Endothelial cell of umbilical vein (primary cell): ENCODE measurements around the gene TRPV6. TPM values are rescaled to one million over a fixed set of nuclear protein-coding genes. Genes with fewer than 3 reads are reported as not detected.

Source experiments
- BruUV-seq: library from RNA; stranded (reverse); fragments of 400-500 nt; replicated peaks from 2 replicates; lab custom pipeline; 2021; lab: Mats Ljungman, UMichigan
- CTCF ChIA-PET: fragments of 300-600, 350-600 bp; sonication (Branson Sonifier 250); formaldehyde crosslinking; loops from one replicate; lab custom pipeline; 2021; ENCODE audit warnings: antibody characterized with exemption, inconsistent platforms; lab: Charles Lee
- POLR2A ChIA-PET: fragments of 300-600, 350-600 bp; sonication (Branson Sonifier 250); formaldehyde crosslinking; loops from one replicate; lab custom pipeline; 2021; ENCODE audit warnings: antibody characterized with exemption, inconsistent platforms; lab: Charles Lee
- DNase-seq: peaks from one replicate; pipeline ENCODE4 v3.0.0-alpha.2; 2011; ENCODE audit warnings: low read depth, low spot score
- FAIRE-seq: peaks from 2 replicates; lab custom pipeline; 2011; peaks lifted over from hg19 to GRCh38; lab: Jason Lieb, UNC
- H2AFZ ChIP-seq: 2 replicates; pipeline ENCODE4 v1.6.0; 2012; ENCODE audit warnings: low read depth, low read length, control low read depth, inconsistent platforms
- H3K27ac ChIP-seq: 2 replicates; pipeline ENCODE4 v1.5.1; 2011; ENCODE audit warnings: low read depth, mild to moderate bottlenecking, control low read depth, low read length, moderate library complexity; ENCODE audit not compliant: insufficient read depth
- H3K27me3 ChIP-seq, 2 experiments: 2 replicates each; pipeline versions ENCODE4 v1.6.0 to v1.6.1; 2011; ENCODE audit warnings: low read length in 2 of 2, mixed read lengths in 1 of 2; ENCODE audit not compliant: control insufficient read depth in 2 of 2, insufficient read depth in 2 of 2
- H3K36me3 ChIP-seq, 2 experiments: 2 replicates in 1 of 2; 3 replicates in 1 of 2; pipeline ENCODE4 v1.5.1; 2011; ENCODE audit warnings: low read length in 2 of 2, mild to moderate bottlenecking in 1 of 2, moderate library complexity in 1 of 2; ENCODE audit not compliant: control insufficient read depth in 2 of 2, insufficient read depth in 2 of 2; ENCODE audit errors: extremely low read depth in 1 of 2
- H3K4me1 ChIP-seq: 3 replicates; pipeline ENCODE4 v1.5.1; 2011; ENCODE audit warnings: mild to moderate bottlenecking, low read length; ENCODE audit not compliant: control insufficient read depth, insufficient read depth; ENCODE audit errors: extremely low read depth
- H3K4me2 ChIP-seq: 2 replicates; pipeline ENCODE4 v1.6.1; 2011; ENCODE audit warnings: low read length, control low read depth, mixed read lengths; ENCODE audit not compliant: insufficient read depth
- H3K4me3 ChIP-seq, 3 experiments: fragments of 200-600 bp in 1 of 3; sonication (generic), shearing (Covaris generic) in 1 of 3; replicated peaks in 1 of 3; 2 replicates each; pipeline ENCODE4 v1.5.1; 2011 to 2016; ENCODE audit warnings: control low read depth in 3 of 3, low read length in 3 of 3, mild to moderate bottlenecking in 2 of 3, inconsistent platforms in 1 of 3, low read depth in 1 of 3, moderate library complexity in 1 of 3; ENCODE audit not compliant: insufficient read depth in 1 of 3
- H3K79me2 ChIP-seq: 2 replicates; pipeline ENCODE4 v1.6.0; 2012; ENCODE audit warnings: low read length, inconsistent platforms; ENCODE audit not compliant: control insufficient read depth, insufficient read depth
- H3K9ac ChIP-seq: replicated peaks from 2 replicates; pipeline ENCODE3; 2011; ENCODE audit warnings: low read length, control low read depth; ENCODE audit not compliant: insufficient read depth; ENCODE audit errors: extremely low read depth
- H3K9me1 ChIP-seq: replicated peaks from 3 replicates; pipeline ENCODE4 v1.6.0; 2011; ENCODE audit warnings: mild to moderate bottlenecking, low read length; ENCODE audit not compliant: control insufficient read depth, insufficient read depth; ENCODE audit errors: extremely low read depth
- H3K9me3 ChIP-seq: replicated peaks from 2 replicates; pipeline ENCODE4 v1.5.1; 2012; ENCODE audit warnings: low read length, inconsistent platforms; ENCODE audit not compliant: control insufficient read depth, insufficient read depth
- H4K20me1 ChIP-seq: replicated peaks from 2 replicates; pipeline ENCODE3; 2011; ENCODE audit warnings: mild to moderate bottlenecking, low read length; ENCODE audit not compliant: control insufficient read depth, insufficient read depth; ENCODE audit errors: extremely low read depth
- EZH2 ChIP-seq: IDR thresholded peaks from 2 replicates; pipeline ENCODE4 v1.6.1; 2012; ENCODE audit warnings: borderline replicate concordance, low read depth, mild to moderate bottlenecking, moderate library complexity, low read length, inconsistent platforms; ENCODE audit not compliant: severe bottlenecking
- POLR2AphosphoS5 ChIP-seq: IDR thresholded peaks from 2 replicates; pipeline ENCODE4 v1.6.1; 2012; ENCODE audit warnings: low read depth, mild to moderate bottlenecking, control low read depth, low read length, moderate library complexity; ENCODE audit not compliant: insufficient read depth
- dilution Hi-C: fragments of 300-500 bp; cut with MboI; formaldehyde crosslinking; loops from one replicate; pipeline ENCODE4 v1.15.0; 2019; ENCODE audit warnings: low sequenced_read_pairs; ENCODE audit not compliant: extremely low pct_ligation_motif_present
- intact Hi-C: fragments of 100-400 bp; cut with micrococcal nuclease; formaldehyde crosslinking; loops from one replicate; pipeline ENCODE4 v1.10.0; 2022
- polyA plus RNA-seq, 4 experiments: library from polyadenylated mRNA; depleted of rRNA in 3 of 4; stranded (reverse) in 3 of 4; unstranded in 1 of 4; fragments of >200 nt; gene quantifications; 2 replicates each; pipeline versions ENCODE4 v1.2.1 to v1.2.3, GENCODE V29; 2011 to 2012; ENCODE audit warnings: missing spikeins in 1 of 4
- total RNA-seq: library from RNA; stranded (reverse); gene quantifications from 2 replicates; pipeline ENCODE4 v1.2.3, GENCODE V29; 2021

TRPV6 gene
- total and polyA plus RNA-seq, 2 donors (not counting 3 experiments of a cell fraction or from before 2014, with no cell fraction given), result not detected

DNA sequence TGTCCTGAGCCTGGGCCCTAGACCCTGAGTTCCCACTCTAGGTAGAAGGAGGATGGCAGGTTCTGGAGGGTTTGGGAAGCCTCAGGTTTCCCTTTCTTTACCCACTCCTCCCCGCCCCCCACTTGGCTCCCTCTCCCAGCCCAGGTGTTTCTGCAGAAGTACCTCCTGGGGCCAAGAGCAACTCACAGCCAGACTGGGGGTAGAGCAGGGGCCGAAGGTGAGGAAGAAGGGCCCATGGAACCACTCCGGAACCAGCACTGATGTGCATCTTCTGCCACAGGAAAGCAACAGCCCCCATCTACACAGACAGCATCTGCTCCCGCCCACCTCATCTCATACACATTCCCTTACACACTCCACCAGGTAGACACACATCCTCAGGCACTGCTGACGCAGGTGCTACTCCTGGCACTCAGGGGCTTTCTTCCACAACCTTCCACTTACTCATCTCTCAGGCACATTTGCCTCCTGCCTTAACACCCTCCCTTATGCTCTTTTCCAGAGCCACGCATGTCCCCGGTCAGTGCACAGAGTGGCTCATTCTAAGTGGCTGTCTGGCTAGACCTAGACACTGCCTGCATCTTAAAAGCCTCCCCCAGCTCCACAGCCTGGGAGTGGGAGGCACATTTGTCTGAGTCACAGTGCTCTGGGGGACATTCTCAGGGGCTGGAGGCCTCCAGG is 28.8 kb downstream of the TRPV6 start:
- no peaks in the 10 kb centered on the region for H3K9me1 ChIP-seq
- H3K36me3 ChIP-seq, result no peaks in the 10 kb centered on the region
- no peak overlapping the region for H3K9ac ChIP-seq
- no peak for TF ChIP-seq POLR2AphosphoS5
- no peak overlapping the region for H3K4me2 ChIP-seq
- H3K4me1 ChIP-seq, result peaks cover 3% of the 10 kb centered on the region
- H3K79me2 ChIP-seq, result no peaks in the 10 kb centered on the region
- H4K20me1 ChIP-seq, result no peaks in the 10 kb centered on the region
- DNase-seq (no peak), FAIRE-seq (no peak)
- no peak overlapping the region for H2AFZ ChIP-seq
- BruUV-seq, result no TSS peak
- intact Hi-C loops (no loop called here), dilution Hi-C loops (no loop called here)
- peaks cover 4 to 5% of the 10 kb centered on the region in 2 experiments for H3K27me3 ChIP-seq
- ChIA-PET POLR2A (no interaction called here), CTCF (interaction anchor here (0.9 to 3.6 kb wide), 6 partner anchors 10 to 358 kb away, joined by 3 to 33 read pairs (median 14); no protein-coding TSS in a partner anchor)
- H3K27ac ChIP-seq, result no peak overlapping the region
- no peak overlapping the region for H3K4me3 ChIP-seq
- no peaks in the 10 kb centered on the region for H3K9me3 ChIP-seq

DNA sequence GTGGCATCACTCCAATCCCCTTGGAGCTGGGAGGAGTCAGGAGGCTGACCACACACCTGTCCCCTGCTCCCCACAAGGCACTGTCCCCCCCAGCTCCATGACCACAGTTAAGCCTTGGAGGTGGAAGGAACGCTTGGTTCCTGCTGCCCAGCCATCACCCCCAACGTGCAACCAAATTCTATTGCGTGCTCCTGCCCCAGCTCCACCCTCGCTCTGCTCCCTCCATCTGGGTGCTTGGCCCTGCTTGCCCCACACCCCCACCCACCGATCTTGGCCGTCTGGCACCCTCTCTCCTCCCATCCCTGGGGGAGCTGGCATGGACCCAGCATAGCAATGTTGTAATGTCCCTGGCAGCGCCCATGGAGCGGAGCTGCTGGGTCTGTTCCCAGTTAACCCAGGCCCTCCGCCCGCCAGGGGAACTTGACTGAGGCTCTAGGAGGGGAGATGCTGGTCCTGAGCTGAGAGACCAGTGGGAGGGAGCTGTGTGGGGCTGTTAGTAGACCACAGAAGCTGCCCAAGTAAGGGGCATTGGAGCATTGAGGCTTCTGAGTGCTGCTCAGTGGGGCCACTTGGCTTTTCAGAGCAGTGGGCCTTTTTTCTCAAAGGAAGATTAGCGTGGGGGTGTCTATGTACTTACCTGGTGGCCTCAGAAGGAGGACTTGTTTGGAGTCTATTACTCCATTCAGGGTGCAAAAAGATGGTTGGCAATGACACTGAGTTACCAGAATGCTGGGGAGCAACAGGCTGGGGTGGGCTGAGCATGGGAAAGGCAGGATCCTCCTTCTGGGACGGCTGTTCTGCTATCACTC is 29.6 kb downstream of the TRPV6 start:
- H2AFZ ChIP-seq, result no peak overlapping the region
- H3K27ac ChIP-seq, result no peak overlapping the region
- peaks cover 3% of the 10 kb centered on the region for H3K4me1 ChIP-seq
- BruUV-seq, result no TSS peak
- no peaks in the 10 kb centered on the region for H3K79me2 ChIP-seq
- no peaks in the 10 kb centered on the region for H3K36me3 ChIP-seq
- DNase-seq (no peak), FAIRE-seq (no peak)
- no peak overlapping the region for H3K4me2 ChIP-seq
- H3K9ac ChIP-seq, result no peak overlapping the region
- intact Hi-C loops (loop anchor here (2.0 kb wide), 1 partner anchor 47 kb away; no protein-coding TSS in a partner anchor), dilution Hi-C loops (no loop called here)
- POLR2A ChIA-PET, result no interaction called here
- no peak for TF ChIP-seq EZH2
- no peak overlapping the region for H3K4me3 ChIP-seq
- no peaks in the 10 kb centered on the region for H3K9me1 ChIP-seq
- no peaks in the 10 kb centered on the region for H3K9me3 ChIP-seq
- CTCF ChIA-PET, result interaction anchor here (0.9 to 3.6 kb wide), 8 partner anchors 10 to 359 kb away, joined by 3 to 33 read pairs (median 4); no protein-coding TSS in a partner anchor
- H4K20me1 ChIP-seq, result no peaks in the 10 kb centered on the region
- peaks cover 5 to 9% of the 10 kb centered on the region in 2 experiments for H3K27me3 ChIP-seq
